ENCODE data around the gene DSTN.

DNA sequence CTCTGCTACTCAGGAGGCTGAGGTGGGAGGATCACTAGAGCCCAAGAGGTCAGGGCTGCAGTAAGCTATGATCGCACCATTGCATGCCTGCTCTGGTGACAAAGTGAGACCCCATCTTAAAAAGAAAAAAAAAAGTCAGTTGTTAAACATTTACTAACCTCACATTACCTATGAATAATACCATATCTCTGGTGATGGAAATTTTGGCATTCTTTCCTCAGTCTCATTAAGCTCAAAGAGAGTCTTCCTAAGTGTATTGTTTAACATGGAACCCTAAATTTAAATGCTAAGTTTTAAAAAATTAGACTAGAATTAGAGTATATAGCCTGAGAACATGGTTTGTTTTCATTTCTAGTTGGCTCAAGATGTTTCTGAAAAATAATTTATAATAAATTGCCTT lies 27.4 kb upstream of the DSTN start:
- TF ChIP-seq, protein P1, sequence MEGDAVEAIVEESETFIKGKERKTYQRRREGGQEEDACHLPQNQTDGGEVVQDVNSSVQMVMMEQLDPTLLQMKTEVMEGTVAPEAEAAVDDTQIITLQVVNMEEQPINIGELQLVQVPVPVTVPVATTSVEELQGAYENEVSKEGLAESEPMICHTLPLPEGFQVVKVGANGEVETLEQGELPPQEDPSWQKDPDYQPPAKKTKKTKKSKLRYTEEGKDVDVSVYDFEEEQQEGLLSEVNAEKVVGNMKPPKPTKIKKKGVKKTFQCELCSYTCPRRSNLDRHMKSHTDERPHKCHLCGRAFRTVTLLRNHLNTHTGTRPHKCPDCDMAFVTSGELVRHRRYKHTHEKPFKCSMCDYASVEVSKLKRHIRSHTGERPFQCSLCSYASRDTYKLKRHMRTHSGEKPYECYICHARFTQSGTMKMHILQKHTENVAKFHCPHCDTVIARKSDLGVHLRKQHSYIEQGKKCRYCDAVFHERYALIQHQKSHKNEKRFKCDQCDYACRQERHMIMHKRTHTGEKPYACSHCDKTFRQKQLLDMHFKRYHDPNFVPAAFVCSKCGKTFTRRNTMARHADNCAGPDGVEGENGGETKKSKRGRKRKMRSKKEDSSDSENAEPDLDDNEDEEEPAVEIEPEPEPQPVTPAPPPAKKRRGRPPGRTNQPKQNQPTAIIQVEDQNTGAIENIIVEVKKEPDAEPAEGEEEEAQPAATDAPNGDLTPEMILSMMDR (IDR thresholded peaks at IDR 0.05) = no peak
- TF ChIP-seq EP300 (IDR thresholded peaks at IDR 0.05; ENCODE audit: low read depth) (no peak), POLR2A (IDR thresholded peaks at IDR 0.05) (no peak), POLR2AphosphoS5 (IDR thresholded peaks at IDR 0.05) (no peak)

Measured in transverse colon (tissue), 4 donors.